GM18907 (cell line): Measurements from ENCODE around the gene F10.
"Not testable (repeated sequence)": the region's sequence is repeated elsewhere in the genome, so short reads cannot be mapped to it uniquely, and the experiment has no call there.

ENCODE experiments used
- ATAC-seq: cut with Tn5 transposase; IDR thresholded peaks from one replicate; pipeline ENCODE4 v1.9.1; 2021; ENCODE audit warnings: mild to moderate bottlenecking, moderate library complexity; ENCODE audit not compliant: unreplicated experiment

Gene F10

DNA sequence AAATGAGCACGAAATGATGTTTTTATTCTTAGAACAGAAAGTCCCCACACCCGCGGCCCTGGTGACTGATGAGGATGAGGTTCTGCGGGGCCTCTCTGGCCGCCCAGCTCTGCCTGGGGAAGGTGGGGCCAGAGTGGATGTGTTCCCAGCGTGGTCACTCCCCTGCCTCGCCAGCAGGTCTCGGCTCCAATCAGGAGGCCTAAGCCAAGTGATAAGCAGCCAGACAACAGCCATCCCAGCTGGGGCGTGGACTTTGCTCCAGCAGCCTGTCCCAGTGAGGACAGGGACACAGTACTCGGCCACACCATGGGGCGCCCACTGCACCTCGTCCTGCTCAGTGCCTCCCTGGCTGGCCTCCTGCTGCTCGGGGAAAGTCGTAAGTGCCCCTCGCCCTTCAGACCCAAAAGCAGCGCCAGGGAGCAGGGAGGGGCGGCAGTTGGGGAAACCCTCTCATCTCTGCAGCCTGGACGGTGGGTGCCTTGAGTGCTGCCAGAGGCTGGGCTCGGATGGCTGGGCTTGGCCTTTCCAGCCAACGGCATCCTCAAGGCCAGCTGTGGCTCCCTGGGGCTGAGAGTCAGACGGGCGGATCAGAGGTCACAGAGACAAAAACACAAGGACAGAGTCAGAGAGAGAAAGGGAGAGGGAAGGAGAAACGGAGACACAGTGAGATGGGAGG, at the start of gene F10:
Gene F10, plus strand, starts transcription at position 250 of the 676 bp plus-strand sequence. Its CDS starts 57 bp downstream, at position 307.
- no peak for ATAC-seq

DNA sequence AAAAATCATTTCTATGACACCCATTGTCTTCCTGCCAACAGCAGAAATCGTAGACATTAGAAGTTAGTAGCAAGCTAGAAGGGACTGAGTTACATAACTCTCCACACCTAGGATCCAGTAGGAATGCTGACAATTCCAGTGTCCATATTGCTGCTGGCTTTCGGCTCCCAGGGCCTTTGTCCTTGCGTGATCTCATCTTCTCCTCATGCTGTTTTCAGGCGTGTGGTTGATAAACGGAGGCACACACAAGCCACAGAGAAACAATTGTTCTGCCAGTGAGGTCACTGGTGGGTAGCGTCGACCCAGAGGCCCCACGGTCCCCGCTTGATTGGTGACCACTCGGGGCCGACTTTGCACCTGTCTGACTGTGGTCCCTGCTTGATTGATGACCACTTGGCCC, 48.7 kb upstream of the F10 start:
- ATAC-seq: no peak

DNA sequence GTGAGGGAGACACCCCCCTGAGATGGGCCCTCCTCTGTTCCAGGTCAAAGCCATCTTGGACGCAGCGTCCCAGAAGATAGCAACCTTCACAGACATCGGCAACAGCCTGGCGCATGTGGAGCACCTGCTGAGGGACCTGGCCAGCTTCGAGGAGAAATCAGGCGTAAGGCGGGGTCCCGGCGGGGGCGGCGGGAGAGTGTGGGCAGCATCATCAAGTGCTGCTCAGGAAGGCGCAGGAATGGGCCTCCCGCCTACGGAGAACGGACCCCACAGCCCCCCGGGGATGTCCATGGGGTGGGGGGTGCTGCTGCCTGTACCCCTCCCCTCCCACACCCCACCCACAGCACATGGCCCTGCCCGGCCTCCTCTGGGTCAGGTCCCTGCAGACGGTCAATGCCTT, 48.2 kb upstream of the F10 start:
- ATAC-seq: no peak

DNA sequence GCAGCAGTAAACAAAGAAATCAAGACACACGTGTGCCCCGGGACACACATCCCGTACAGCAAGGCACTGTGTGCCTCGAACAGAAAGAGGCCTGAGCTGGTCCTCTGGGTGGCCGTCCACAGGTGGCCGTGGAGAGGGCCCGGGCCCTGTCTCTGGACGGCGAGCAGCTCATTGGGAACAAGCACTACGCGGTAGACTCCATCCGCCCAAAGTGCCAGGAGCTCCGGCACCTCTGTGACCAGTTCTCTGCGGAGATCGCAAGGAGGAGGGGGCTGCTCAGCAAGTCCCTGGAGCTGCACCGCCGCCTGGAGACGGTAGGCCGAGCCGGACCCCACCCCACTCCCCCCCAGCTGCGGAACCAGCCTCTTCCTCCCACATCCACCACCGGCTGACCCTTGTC, 47.7 kb upstream of the F10 start:
- ATAC-seq: no peak

- no peak for ATAC-seq
Measured at GRCh38 chr13:113075711-113076110, 46.9 kb upstream of the F10 start.

DNA sequence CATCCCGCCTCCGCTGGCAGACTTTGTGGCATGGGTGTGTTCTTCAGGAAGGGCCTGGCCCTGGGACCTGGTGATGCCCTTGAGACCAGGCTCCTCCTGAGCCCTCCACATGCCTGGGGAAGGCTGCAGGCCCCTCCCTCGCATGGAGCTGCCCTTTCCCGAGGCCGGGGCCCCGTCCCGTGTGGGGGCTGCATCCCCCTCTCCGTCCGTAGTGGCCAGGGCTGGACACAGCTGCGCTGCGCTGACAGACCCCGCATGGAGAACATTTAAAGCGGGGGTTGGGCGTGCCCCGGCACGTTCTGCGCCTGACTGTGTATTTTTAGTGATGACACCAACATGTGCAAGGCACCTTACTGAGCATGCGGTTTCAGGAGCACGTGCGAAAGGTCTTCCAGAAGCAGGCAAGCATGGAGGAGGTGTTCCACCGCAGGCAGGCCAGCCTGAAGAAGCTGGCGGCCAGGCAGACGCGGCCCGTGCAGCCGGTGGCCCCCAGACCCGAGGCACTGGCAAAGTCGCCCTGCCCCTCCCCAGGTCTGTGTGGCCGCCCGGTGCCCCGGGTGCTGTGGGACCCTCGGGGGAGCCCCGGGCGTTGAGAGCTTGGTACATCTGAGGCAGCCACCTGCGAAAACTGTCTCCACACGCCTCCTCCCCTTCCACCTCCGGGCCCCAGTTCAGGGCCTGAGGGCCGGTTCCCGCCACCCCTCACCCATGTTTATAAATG, 45.8 kb upstream of the F10 start:
- ATAC-seq: no peak

- no peak for ATAC-seq
Measured at GRCh38 chr13:113077566-113077952, 45.0 kb upstream of the F10 start.

DNA sequence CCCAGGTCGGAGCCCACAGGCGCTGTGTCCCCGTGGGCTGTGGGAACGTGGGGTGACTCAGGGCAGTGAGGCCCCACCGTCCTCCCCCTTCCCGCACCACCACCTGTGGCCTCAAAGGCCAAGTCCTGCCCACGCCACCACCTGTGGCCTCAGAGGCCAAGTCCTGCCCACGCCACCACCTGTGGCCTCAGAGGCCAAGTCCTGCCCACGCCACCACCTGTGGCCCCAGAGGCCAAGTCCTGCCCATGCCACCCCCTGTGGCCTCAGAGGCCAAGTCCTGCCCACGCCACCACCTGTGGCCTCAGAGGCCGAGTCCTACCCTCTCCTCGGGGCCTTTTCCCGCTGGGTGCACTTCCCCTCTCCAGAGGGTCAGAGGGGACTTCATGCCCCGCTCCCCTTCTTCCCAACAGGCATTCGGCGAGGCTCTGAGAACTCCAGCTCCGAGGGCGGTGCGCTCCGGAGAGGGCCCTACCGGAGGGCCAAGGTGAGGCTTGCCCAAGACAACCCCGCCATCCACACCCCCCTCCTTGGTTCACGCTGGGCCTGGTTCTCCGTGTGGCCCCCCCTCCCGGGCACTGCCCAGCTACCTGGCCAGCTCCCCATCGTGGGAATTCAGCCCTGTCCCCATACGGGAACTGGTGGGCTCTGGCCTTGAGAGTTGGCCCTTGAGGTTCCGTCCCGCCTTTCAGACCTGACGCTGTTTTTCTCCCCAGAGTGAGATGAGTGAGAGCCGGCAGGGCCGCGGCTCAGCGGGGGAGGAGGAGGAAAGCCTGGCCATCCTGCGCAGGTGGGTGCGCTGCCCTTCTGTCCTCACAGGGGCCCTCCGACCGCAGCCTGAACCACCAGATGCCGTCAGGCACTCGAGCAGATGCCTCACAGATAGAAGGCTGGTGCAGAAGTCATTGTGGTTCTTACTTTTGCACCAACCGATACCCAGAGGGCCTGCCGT, 44.4 kb upstream of the F10 start:
- no peak for ATAC-seq

DNA sequence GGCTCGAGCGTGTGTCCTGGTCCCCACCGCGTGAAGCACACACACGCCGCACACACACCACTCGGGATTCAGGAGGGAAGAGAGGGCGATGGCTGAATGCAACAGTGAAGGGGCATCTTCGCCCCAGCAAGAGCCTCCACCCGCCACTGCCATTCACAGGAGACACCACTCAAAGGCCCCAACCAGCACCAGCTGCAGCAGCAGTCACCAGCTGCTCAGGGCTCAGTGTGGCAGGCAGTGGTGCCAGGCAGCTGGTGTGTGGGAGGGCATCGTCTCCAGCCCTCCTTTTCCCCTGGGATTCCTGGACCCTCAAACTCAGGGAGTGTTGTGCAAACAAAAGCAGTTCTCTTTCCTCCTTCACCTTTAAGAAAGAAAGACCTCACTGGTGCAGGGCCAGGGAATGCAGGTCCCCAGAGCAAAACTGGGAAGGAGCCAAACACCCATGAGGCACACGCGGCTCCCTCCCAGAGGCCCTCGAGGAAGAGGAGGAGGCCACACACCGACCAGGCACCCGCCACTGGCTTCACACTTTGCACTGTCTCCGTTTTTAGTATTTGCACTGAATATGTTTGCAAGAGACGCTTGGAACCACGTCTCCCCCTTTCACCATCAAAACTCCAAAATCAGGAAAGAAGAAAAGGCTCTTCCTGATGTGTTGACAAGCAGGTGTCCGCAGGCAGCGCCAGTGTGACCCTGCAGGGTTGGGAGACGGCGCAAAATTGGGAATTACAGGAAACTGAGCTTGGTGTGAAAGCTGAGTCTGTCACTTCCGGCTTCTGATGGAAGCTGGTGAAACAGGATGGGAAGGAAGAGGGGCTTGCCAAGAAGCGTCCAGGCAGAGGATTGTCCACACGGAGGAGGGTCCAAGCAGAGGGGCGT, 43.5 kb upstream of the F10 start:
- no peak for ATAC-seq

DNA sequence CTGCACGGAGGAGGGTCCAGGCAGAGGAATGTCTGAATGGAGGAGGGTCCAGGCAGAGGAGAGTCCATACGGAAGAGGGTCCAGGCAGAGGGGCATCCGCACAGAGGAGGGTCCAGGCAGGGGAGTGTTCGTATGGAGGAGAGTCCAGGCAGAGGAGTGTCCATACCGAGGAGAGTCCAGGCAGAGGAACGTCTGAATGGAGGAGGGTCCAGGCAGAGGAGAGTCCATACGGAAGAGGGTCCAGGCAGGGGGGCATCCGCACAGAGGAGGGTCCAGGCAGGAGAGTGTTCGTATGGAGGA, 42.9 kb upstream of the F10 start:
- not testable (repeated sequence) for ATAC-seq

DNA sequence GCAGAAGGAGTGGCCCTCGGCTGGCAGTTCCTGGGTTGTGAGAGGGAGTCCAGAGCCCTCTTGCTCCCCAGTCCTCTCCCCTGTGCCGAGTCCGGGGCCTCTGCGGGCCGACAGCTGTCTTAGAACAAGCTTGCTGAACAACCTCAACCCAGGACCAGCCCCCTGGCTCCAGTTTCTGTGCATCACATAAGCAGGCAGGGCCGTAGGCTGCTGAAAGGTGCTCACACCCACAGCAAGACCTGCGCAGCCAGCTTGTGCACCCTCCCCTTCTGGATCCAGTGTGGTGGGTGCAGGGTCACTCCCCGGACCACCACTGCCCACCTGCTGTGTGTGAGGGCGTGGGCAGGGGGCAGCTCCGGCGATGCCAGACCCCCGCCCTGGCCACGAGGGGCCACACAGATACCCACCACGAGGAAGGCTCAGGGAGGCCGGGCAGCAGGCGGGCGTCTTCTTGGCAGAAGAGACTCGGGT, 42.2 kb upstream of the F10 start:
- no peak for ATAC-seq

DNA sequence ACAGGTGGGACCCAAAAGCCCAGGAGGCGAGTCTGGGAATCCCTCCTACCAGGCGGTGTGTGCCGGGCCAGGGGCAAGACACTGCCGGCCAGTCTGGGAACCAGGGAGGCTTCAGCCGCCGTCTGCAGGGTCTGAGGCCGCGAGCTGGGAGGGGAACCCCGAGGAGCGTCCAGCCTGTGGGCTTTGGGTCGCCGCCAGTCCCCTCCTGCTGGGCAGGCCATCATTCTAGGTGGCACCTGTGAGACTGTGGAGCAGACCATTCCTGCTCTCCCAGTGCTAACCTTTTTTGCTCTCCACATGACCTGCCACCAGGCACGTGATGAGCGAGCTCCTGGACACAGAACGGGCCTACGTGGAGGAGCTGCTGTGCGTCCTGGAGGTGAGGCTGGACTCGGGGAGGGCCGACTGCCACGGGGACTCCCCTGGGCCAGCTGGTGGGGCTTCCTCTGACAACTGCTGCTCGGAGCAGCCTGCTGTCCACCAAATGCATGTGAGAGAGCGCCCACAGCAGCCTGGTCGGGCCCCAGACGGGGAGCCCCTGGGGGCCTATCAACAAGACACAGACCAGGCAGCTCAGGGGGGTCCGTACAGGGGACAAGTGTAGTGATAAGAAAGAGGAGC, 41.6 kb upstream of the F10 start:
- no peak for ATAC-seq

- no peak for ATAC-seq
Measured at GRCh38 chr13:113082198-113083021, 40.2 kb upstream of the F10 start.

DNA sequence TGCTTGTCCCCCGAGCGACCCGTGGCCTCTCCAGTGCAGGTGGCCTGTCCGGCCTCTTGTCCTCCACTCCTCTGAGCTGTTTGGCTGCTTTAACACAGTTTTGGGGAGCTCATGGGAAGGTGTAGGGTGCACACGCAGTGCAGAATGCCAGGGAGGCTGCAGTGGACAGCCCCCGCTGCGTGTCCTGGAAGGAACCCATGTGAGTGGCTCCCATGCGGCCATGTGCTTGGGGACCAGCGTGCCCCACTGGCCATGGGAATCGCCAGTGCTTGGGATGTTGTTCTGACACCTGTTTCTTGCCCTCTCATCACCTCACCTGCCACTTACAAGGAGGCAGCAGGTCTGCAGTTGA, 39.6 kb upstream of the F10 start:
- ATAC-seq: no peak

- no peak for ATAC-seq
Measured at GRCh38 chr13:113083402-113084061, 39.1 kb upstream of the F10 start.

DNA sequence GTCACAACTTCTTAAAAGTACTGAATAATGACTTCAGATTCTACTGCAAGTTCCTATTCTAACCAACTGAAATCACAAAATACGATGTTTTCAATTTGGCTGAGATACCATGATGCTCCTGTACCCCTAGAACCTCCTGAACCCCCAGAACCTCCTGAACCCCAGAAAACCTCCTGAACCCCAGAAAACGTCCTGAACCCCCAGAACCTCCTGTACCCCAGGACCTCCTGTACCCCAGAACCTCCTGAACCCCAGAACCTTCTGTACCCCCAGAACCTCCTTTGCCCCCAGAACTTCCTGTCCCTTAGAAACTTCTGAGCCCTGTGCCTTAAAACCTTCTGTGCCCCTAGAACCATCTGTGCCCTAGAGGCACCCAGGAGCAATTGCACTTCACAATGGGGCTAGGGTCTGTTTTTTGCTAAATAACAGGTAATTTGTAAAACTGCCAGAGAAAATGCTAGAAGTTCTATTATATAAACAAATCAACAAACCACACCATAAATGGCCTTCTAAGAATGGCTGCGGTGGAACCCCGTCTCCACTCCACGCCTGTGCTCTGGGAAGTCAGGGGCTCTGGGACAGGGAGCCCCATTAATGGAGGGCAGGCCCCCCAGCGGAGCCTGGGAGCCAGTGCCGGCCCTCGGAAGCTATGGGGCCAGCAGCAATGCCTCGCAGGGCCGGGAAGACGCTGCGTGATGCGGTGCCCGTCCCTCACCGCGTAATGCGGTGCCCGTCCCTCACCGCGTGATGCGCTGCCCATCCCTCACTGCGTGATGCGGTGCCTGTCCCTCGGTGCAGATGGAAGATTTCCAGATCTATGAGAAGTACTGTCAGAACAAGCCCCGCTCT, 38.3 kb upstream of the F10 start:
- no peak for ATAC-seq

GRCh38 chr13:113084943-113085540, 37.6 kb upstream of the F10 start:
- no peak for ATAC-seq
